ENCODE measurements around the gene SCUBE3.

The SCUBE3 gene

DNA sequence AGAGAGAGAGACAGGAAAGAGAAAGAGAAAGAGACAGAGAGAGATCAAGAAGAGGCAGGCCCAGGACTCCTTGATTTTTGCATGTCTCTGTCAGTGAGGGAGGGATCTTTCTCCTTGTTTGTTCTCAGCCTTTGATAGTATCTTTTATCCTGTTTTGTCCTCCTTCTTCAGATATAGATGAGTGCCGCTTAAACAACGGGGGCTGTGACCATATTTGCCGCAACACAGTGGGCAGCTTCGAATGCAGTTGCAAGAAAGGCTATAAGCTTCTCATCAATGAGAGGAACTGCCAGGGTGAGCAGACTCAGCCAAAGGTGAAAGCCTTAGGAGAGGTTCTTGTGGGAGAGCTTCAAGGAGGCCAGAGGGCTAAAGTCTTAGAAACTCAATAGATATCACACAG lies 25.8 kb downstream of the SCUBE3 start:
- Histone ChIP-seq H3K27ac (peak overlapping the region; percentile 68 to 80), H3K9me3 (no peaks in the 10 kb centered on the region), H3K36me3 (peaks cover 35 to 47% (median 47%) of the 10 kb centered on the region in 3 donors), H3K27me3 (no peaks in the 10 kb centered on the region), H3K4me1 (peaks cover 0 to 47% (median 31%) of the 10 kb centered on the region in 4 donors), H3K4me3 (no peak overlapping the region)
- TF ChIP-seq, protein P1, sequence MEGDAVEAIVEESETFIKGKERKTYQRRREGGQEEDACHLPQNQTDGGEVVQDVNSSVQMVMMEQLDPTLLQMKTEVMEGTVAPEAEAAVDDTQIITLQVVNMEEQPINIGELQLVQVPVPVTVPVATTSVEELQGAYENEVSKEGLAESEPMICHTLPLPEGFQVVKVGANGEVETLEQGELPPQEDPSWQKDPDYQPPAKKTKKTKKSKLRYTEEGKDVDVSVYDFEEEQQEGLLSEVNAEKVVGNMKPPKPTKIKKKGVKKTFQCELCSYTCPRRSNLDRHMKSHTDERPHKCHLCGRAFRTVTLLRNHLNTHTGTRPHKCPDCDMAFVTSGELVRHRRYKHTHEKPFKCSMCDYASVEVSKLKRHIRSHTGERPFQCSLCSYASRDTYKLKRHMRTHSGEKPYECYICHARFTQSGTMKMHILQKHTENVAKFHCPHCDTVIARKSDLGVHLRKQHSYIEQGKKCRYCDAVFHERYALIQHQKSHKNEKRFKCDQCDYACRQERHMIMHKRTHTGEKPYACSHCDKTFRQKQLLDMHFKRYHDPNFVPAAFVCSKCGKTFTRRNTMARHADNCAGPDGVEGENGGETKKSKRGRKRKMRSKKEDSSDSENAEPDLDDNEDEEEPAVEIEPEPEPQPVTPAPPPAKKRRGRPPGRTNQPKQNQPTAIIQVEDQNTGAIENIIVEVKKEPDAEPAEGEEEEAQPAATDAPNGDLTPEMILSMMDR (IDR thresholded peaks at IDR 0.05) = no peak
- DNase-seq = peak in 1 of 2 donors; percentile 51
- intact Hi-C loops (cut with DNase I; ENCODE audit: low total_unique reads) = no loop called here

GRCh38 chr6:35240838-35241801 lies 27.4 kb downstream of the SCUBE3 start:
- peaks cover 0 to 46% (median 31%) of the 10 kb centered on the region in 4 donors for H3K4me1 ChIP-seq
- peaks cover 33 to 49% (median 47%) of the 10 kb centered on the region in 3 donors for H3K36me3 ChIP-seq
- TF ChIP-seq, protein P1 (IDR thresholded peaks at IDR 0.05) = peak; percentile 94 to 95
- intact Hi-C loops (cut with DNase I; ENCODE audit: low total_unique reads) = loop anchor here (2.0 to 10.0 kb wide), 3 partner anchors 34 to 256 kb away; no protein-coding TSS in a partner anchor
- no peak overlapping the region for H3K4me3 ChIP-seq
- DNase-seq = peak; percentile 59 to 83
- peak overlapping the region; percentile 68 to 80 for H3K27ac ChIP-seq
- H3K27me3 ChIP-seq = no peaks in the 10 kb centered on the region
- H3K9me3 ChIP-seq = no peaks in the 10 kb centered on the region

DNA sequence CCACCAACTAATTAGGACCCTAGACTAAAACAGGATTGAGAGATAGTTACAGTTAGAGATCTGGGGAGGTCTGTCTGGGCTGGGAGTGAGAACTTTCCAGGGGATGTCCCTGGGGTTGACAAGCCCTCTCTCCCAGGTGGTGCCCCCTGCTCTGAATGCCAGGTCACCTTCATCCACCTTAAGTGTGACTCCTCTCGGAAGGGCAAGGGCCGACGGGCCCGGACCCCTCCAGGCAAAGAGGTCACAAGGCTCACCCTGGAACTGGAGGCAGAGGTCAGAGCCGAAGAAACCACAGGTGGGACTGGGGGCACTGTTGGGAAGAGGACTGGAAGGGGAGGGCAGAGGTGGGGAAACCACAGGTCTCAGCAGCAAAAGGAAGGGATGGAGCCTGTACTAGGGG lies 28.7 kb downstream of the SCUBE3 start:
- DNase-seq = no peak
- intact Hi-C loops (cut with DNase I; ENCODE audit: low total_unique reads) = loop anchor here (5.0 to 10.0 kb wide), 2 partner anchors 35 to 258 kb away; no protein-coding TSS in a partner anchor
- Histone ChIP-seq H3K27me3 (no peaks in the 10 kb centered on the region), H3K27ac (peak overlapping the region; percentile 54 to 68), H3K9me3 (no peaks in the 10 kb centered on the region), H3K36me3 (peaks cover 41 to 56% (median 49%) of the 10 kb centered on the region in 3 donors), H3K4me3 (no peak overlapping the region), H3K4me1 (peaks cover 0 to 40% (median 29%) of the 10 kb centered on the region in 4 donors)
- TF ChIP-seq, protein P1 (IDR thresholded peaks at IDR 0.05) = no peak

DNA sequence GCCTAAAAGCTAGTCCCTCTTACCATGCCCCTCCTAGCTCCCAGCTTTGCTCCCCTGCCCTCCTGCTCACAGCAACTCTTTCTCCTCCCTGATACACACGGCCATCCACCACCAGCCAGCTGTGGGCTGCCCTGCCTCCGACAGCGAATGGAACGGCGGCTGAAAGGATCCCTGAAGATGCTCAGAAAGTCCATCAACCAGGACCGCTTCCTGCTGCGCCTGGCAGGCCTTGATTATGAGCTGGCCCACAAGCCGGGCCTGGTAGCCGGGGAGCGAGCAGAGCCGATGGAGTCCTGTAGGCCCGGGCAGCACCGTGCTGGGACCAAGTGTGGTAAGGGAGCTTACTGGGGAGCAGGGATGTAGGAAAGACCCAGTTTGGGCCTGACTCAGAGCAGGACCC lies 29.1 kb downstream of the SCUBE3 start:
- intact Hi-C loops (cut with DNase I; ENCODE audit: low total_unique reads) = loop anchor here (5.0 to 10.0 kb wide), 2 partner anchors 36 to 258 kb away; no protein-coding TSS in a partner anchor
- no peak for DNase-seq
- no peak overlapping the region for H3K4me3 ChIP-seq
- TF ChIP-seq, protein P1 (IDR thresholded peaks at IDR 0.05) = no peak
- no peaks in the 10 kb centered on the region for H3K9me3 ChIP-seq
- peaks cover 0 to 40% (median 26%) of the 10 kb centered on the region in 4 donors for H3K4me1 ChIP-seq
- no peak overlapping the region for H3K27ac ChIP-seq
- peaks cover 41 to 56% (median 49%) of the 10 kb centered on the region in 3 donors for H3K36me3 ChIP-seq
- no peaks in the 10 kb centered on the region for H3K27me3 ChIP-seq

- no peak overlapping the region for H3K4me3 ChIP-seq
- H3K9me3 ChIP-seq = no peaks in the 10 kb centered on the region
- TF ChIP-seq, protein P1 (IDR thresholded peaks at IDR 0.05) = no peak
- DNase-seq = no peak
- intact Hi-C loops (cut with DNase I; ENCODE audit: low total_unique reads) = loop anchor here (5.0 to 10.0 kb wide), 2 partner anchors 36 to 259 kb away; no protein-coding TSS in a partner anchor
- H3K27ac ChIP-seq = no peak overlapping the region
- peaks cover 41 to 56% (median 49%) of the 10 kb centered on the region in 3 donors for H3K36me3 ChIP-seq
- no peaks in the 10 kb centered on the region for H3K27me3 ChIP-seq
- H3K4me1 ChIP-seq = peaks cover 0 to 40% (median 23%) of the 10 kb centered on the region in 4 donors
Measured at GRCh38 chr6:35243386-35243958, 29.7 kb downstream of the SCUBE3 start.

Data from tibial artery (tissue), 4 donors.